HL-60 (cell line): ENCODE data around the gene COP1.

Experiments used
- DNase-seq, 2 experiments: peaks; one replicate each; pipeline ENCODE4 v3.0.0-alpha.2; 2010 to 2020; ENCODE audit warnings: low read depth in 1 of 2, low spot score in 1 of 2
- H3K27ac ChIP-seq: fragments of 250-450 bp; sonication (Bioruptor Pico); replicated peaks from 2 replicates; pipeline ENCODE4 v1.5.1; 2020; ENCODE audit warnings: mild to moderate bottlenecking, moderate library complexity
- H3K27me3 ChIP-seq: fragments of 250-450 bp; sonication (Bioruptor Pico); 2 replicates; pipeline ENCODE4 v1.5.1; 2021; ENCODE audit warnings: mild to moderate bottlenecking, moderate library complexity; ENCODE audit not compliant: insufficient read depth, poor library complexity, severe bottlenecking
- H3K4me3 ChIP-seq: replicated peaks from 2 replicates; pipeline ENCODE4 v1.5.1; 2011; ENCODE audit warnings: mild to moderate bottlenecking, control low read depth, low read length; ENCODE audit not compliant: insufficient read depth
- GABPA ChIP-seq: IDR thresholded peaks from 2 replicates; pipeline ENCODE4 v1.6.1; 2012; ENCODE audit warnings: low read depth
- POLR2AphosphoS5 ChIP-seq: IDR thresholded peaks from 2 replicates; pipeline ENCODE4 v1.6.1; 2012; ENCODE audit warnings: low read depth
- SPI1 ChIP-seq: IDR thresholded peaks from 2 replicates; pipeline ENCODE4 v1.6.1; 2012; ENCODE audit warnings: low read depth, mild to moderate bottlenecking, borderline replicate concordance
- TF ChIP-seq, protein P1 (sequence below): IDR thresholded peaks from 2 replicates; pipeline ENCODE4 v1.6.1; 2012; ENCODE audit warnings: low read depth; ENCODE audit not compliant: insufficient replicate concordance
- TF ChIP-seq, protein P2 (sequence below): IDR thresholded peaks from one replicate; pipeline ENCODE4 v1.5.1; 2011; ENCODE audit warnings: low read length, control low read depth, inconsistent platforms; ENCODE audit not compliant: insufficient read depth

The COP1 gene

DNA sequence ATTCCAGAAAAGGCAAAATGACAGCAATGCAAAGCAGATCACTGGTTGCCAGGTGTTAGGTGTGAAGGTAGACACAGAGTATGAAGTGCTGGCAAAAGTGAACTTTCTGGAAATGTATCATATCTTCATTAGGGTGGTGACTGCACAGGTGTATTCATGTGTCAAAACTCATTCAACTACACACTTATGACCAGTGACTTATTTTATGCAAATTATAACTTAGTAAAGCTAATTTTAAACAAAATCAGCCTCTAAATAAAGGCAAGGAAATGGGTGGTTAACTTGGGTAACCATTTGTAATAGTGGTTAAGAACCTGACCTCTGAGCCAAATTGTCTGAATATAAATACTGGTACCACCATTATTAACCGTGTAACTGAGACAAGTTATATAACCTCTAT is 7.4 kb downstream of the COP1 start:
- Histone ChIP-seq H3K27ac (no peak overlapping the region), H3K27me3 (no peaks in the 10 kb centered on the region), H3K4me3 (no peak overlapping the region)
- no peak for DNase-seq
- TF ChIP-seq GABPA = no peak
- no peak for TF ChIP-seq POLR2AphosphoS5
- TF ChIP-seq, protein P1, sequence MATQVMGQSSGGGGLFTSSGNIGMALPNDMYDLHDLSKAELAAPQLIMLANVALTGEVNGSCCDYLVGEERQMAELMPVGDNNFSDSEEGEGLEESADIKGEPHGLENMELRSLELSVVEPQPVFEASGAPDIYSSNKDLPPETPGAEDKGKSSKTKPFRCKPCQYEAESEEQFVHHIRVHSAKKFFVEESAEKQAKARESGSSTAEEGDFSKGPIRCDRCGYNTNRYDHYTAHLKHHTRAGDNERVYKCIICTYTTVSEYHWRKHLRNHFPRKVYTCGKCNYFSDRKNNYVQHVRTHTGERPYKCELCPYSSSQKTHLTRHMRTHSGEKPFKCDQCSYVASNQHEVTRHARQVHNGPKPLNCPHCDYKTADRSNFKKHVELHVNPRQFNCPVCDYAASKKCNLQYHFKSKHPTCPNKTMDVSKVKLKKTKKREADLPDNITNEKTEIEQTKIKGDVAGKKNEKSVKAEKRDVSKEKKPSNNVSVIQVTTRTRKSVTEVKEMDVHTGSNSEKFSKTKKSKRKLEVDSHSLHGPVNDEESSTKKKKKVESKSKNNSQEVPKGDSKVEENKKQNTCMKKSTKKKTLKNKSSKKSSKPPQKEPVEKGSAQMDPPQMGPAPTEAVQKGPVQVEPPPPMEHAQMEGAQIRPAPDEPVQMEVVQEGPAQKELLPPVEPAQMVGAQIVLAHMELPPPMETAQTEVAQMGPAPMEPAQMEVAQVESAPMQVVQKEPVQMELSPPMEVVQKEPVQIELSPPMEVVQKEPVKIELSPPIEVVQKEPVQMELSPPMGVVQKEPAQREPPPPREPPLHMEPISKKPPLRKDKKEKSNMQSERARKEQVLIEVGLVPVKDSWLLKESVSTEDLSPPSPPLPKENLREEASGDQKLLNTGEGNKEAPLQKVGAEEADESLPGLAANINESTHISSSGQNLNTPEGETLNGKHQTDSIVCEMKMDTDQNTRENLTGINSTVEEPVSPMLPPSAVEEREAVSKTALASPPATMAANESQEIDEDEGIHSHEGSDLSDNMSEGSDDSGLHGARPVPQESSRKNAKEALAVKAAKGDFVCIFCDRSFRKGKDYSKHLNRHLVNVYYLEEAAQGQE = no peak
- no peak for TF ChIP-seq SPI1
- TF ChIP-seq, protein P2, sequence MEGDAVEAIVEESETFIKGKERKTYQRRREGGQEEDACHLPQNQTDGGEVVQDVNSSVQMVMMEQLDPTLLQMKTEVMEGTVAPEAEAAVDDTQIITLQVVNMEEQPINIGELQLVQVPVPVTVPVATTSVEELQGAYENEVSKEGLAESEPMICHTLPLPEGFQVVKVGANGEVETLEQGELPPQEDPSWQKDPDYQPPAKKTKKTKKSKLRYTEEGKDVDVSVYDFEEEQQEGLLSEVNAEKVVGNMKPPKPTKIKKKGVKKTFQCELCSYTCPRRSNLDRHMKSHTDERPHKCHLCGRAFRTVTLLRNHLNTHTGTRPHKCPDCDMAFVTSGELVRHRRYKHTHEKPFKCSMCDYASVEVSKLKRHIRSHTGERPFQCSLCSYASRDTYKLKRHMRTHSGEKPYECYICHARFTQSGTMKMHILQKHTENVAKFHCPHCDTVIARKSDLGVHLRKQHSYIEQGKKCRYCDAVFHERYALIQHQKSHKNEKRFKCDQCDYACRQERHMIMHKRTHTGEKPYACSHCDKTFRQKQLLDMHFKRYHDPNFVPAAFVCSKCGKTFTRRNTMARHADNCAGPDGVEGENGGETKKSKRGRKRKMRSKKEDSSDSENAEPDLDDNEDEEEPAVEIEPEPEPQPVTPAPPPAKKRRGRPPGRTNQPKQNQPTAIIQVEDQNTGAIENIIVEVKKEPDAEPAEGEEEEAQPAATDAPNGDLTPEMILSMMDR = no peak

DNA sequence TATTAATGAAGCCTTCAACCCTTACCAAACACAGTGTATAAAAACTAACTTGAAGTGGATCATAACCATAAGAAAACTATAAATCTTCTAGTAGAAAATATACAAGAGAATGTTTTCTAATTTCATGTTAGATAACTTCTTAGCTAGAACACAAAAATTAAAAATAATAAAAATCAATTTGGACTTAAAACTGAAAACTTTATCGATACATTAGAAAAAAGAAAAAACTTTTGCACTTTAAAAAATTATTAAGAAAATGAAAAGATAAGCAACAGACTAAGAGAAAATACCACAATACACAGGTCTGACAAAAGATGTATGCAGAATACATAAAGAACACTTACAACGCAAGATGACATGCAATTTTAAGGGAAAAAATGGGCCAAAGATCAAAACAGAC is 8.7 kb downstream of the COP1 start:
- Histone ChIP-seq H3K27ac (no peak overlapping the region), H3K4me3 (no peak overlapping the region), H3K27me3 (no peaks in the 10 kb centered on the region)
- TF ChIP-seq, protein P2 = no peak
- TF ChIP-seq POLR2AphosphoS5 = no peak
- TF ChIP-seq SPI1 = no peak
- no peak for TF ChIP-seq GABPA
- TF ChIP-seq, protein P1 = no peak
- DNase-seq = no peak

DNA sequence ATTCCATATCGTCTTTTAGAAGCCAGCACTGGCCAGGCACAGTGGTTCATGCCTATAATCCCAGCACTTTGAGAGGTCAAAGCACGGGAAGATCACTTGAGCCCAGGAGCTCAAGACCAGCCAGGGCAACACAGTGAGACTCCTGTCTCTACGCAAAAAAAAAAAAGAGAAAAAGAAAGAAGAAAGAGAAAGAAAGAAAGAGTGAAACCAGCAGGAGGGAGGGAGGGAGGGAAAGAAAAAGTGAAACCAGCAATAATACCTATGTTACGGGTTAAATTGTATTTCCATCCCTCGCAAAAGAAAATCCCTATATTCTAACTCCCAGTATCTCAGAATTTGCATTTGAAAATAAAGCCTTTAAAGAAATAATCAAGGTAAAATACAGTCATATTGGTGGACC is 10.4 kb downstream of the COP1 start:
- TF ChIP-seq, protein P2 = no peak
- TF ChIP-seq SPI1 (no peak), POLR2AphosphoS5 (no peak), GABPA (no peak)
- TF ChIP-seq, protein P1 = no peak
- no peak overlapping the region for H3K4me3 ChIP-seq
- no peak overlapping the region for H3K27ac ChIP-seq
- DNase-seq = no peak
- no peaks in the 10 kb centered on the region for H3K27me3 ChIP-seq
